Liver (tissue), 9 donors: ENCODE measurements around the gene DIO3. TPM values are rescaled to one million over a fixed set of nuclear protein-coding genes. Genes with fewer than 3 reads are reported as not detected.

Experiments
- DNase-seq: peaks from one replicate; pipeline ENCODE4 v3.0.0-alpha.2; 2017; ENCODE audit warnings: low spot score
- H3K27ac ChIP-seq, 2 donors: one replicate each; pipeline ENCODE4 v1.7.0; 2013; ENCODE audit warnings: inconsistent platforms in 2 of 2, low read length in 2 of 2, control low read depth in 1 of 2, low read depth in 1 of 2, mild to moderate bottlenecking in 1 of 2
- H3K27me3 ChIP-seq, 4 donors: one replicate each; pipeline versions ENCODE4 v1.6.1 to v1.7.0; 2013; ENCODE audit warnings: low read length in 3 of 4, inconsistent platforms in 1 of 4, mild to moderate bottlenecking in 1 of 4, moderate library complexity in 1 of 4; ENCODE audit not compliant: control insufficient read depth in 4 of 4, insufficient read depth in 4 of 4
- H3K36me3 ChIP-seq, 4 donors: one replicate each; pipeline versions ENCODE4 v1.6.1 to v1.7.0; 2013; ENCODE audit warnings: low read length in 3 of 4, mild to moderate bottlenecking in 3 of 4, low read depth in 1 of 4, moderate library complexity in 1 of 4; ENCODE audit not compliant: control insufficient read depth in 4 of 4, insufficient read depth in 3 of 4
- H3K4me1 ChIP-seq, 4 donors: one replicate each; pipeline versions ENCODE4 v1.6.1 to v1.7.0; 2013; ENCODE audit warnings: low read length in 3 of 4, mild to moderate bottlenecking in 3 of 4, moderate library complexity in 1 of 4; ENCODE audit not compliant: control insufficient read depth in 4 of 4, insufficient read depth in 4 of 4
- H3K4me3 ChIP-seq, 3 donors: one replicate each; pipeline versions ENCODE4 v1.6.1 to v1.7.0; 2013; ENCODE audit warnings: low read length in 3 of 3, control low read depth in 1 of 3, low read depth in 1 of 3, mild to moderate bottlenecking in 1 of 3
- H3K9ac ChIP-seq, 2 donors: one replicate each; pipeline ENCODE4 v1.7.0; 2013; ENCODE audit warnings: low read length in 2 of 2, mild to moderate bottlenecking in 2 of 2, moderate library complexity in 2 of 2, control low read depth in 1 of 2, low read depth in 1 of 2
- H3K9me3 ChIP-seq, 4 donors: one replicate each; pipeline versions ENCODE4 v1.6.1 to v1.7.0; 2013; ENCODE audit warnings: low read length in 3 of 4; ENCODE audit not compliant: control insufficient read depth in 4 of 4
- ATF3 ChIP-seq: IDR thresholded peaks from 2 replicates; pipeline ENCODE4 v1.6.1; 2016; ENCODE audit warnings: antibody characterized with exemption
- EGR1 ChIP-seq, 2 donors: IDR thresholded peaks; 2 replicates each; pipeline ENCODE4 v1.6.1; 2016 to 2018; ENCODE audit warnings: antibody characterized with exemption in 2 of 2, low read depth in 2 of 2
- FOXA1 ChIP-seq: IDR thresholded peaks from 2 replicates; pipeline ENCODE4 v1.6.1; 2016; ENCODE audit warnings: antibody characterized with exemption
- FOXA2 ChIP-seq: IDR thresholded peaks from 2 replicates; pipeline ENCODE4 v1.6.1; 2016; ENCODE audit warnings: antibody characterized with exemption
- GABPA ChIP-seq, 2 donors: IDR thresholded peaks in 1 of 2; conservative IDR thresholded peaks in 1 of 2; 2 replicates each; pipeline ENCODE4 v1.6.1; 2016; ENCODE audit warnings: antibody characterized with exemption in 2 of 2, mild to moderate bottlenecking in 1 of 2, moderate library complexity in 1 of 2
- HNF4G ChIP-seq: IDR thresholded peaks from 2 replicates; pipeline ENCODE4 v1.6.1; 2016; ENCODE audit warnings: antibody characterized with exemption
- JUND ChIP-seq, 2 donors: IDR thresholded peaks; 2 replicates each; pipeline ENCODE4 v1.6.1; 2016; ENCODE audit warnings: antibody characterized with exemption in 2 of 2
- MAX ChIP-seq: IDR thresholded peaks from 2 replicates; pipeline ENCODE4 v1.6.1; 2016; ENCODE audit warnings: antibody characterized with exemption
- NR2F2 ChIP-seq: IDR thresholded peaks from 2 replicates; pipeline ENCODE4 v1.6.1; 2016; ENCODE audit warnings: antibody characterized with exemption
- RAD21 ChIP-seq, 2 donors: IDR thresholded peaks; 2 replicates each; pipeline ENCODE4 v1.6.1; 2016; ENCODE audit warnings: antibody characterized with exemption in 2 of 2, mild to moderate bottlenecking in 2 of 2
- REST ChIP-seq: IDR thresholded peaks from 2 replicates; pipeline ENCODE4 v1.6.1; 2016; ENCODE audit warnings: antibody characterized with exemption, mild to moderate bottlenecking
- RXRA ChIP-seq, 2 donors: IDR thresholded peaks; 2 replicates each; pipeline ENCODE4 v1.6.1; 2017 to 2018; ENCODE audit warnings: antibody characterized with exemption in 2 of 2, mild to moderate bottlenecking in 1 of 2
- TAF1 ChIP-seq: conservative IDR thresholded peaks from 2 replicates; pipeline ENCODE4 v1.6.1; 2016; ENCODE audit warnings: antibody characterized with exemption, mild to moderate bottlenecking
- YY1 ChIP-seq: IDR thresholded peaks from 2 replicates; pipeline ENCODE4 v1.6.1; 2016; ENCODE audit warnings: antibody characterized with exemption, mild to moderate bottlenecking
- ZBTB33 ChIP-seq: IDR thresholded peaks from 2 replicates; pipeline ENCODE4 v1.6.1; 2016; ENCODE audit warnings: antibody characterized with exemption
- WGBS: extraction: QIAGEN DNeasy Blood & Tissue Kit; methylation state at CpG from one replicate; pipeline ENCODE4 v1.1.7; 2013; 5-methylcytosine and 5-hydroxymethylcytosine counted together
- polyA plus RNA-seq, 2 donors: library from polyadenylated mRNA; stranded (reverse) in 1 of 2; unstranded in 1 of 2; fragments of 200-250 nt in 1 of 2; fragments of >200 nt in 1 of 2; fragmentation: Nextera tagmentation in 1 of 2; extraction: Ambion mirVana in 1 of 2; gene quantifications; one replicate each; pipeline versions ENCODE4 v1.2.1 to v1.2.3, GENCODE V29; 2013 to 2015
- total RNA-seq, 2 donors: library from RNA; depleted of rRNA; stranded (reverse); fragments of >200 nt; gene quantifications; one replicate each; pipeline ENCODE4 v1.2.3, GENCODE V29; 2014
- donor health status: healthy.
- donor health status: healthy.
- donor health status: healthy.
- donor health status: healthy.
- donor health status: healthy.

DIO3 gene
- total RNA-seq, result 1 to 10 TPM in 1 of 2 donors, under 1 TPM in 1; 0.17 to 9.3 TPM
- polyA plus RNA-seq, result under 1 TPM in 1 of 2 donors, not detected in 1; 0.51 TPM

- peaks cover under 1 to 26% (median 18%) of the 10 kb centered on the region in 4 donors for H3K27me3 ChIP-seq
- H3K9ac ChIP-seq, result no peak within 1 kb of the TSS
- peak within 1 kb of the TSS in 1 of 3 donors; percentile 53 for H3K4me3 ChIP-seq
Observed at GRCh38 chr14:101561145-101561896, at the start of gene DIO3. Gene DIO3, plus strand, starts transcription at chr14:101561495.

GRCh38 chr14:101511620-101512375 is 49.5 kb upstream of the DIO3 start:
- Histone ChIP-seq H3K9me3 (no peaks in the 10 kb centered on the region), H3K9ac (no peak overlapping the region), H3K36me3 (no peaks in the 10 kb centered on the region), H3K4me3 (no peak overlapping the region), H3K27me3 (no peaks in the 10 kb centered on the region), H3K4me1 (peaks cover 0 to 6% (median 2%) of the 10 kb centered on the region in 4 donors), H3K27ac (no peak overlapping the region)
- DNase-seq, result no peak
- TF ChIP-seq REST (no peak), RXRA (IDR thresholded peaks at IDR 0.05) (no peak), JUND (IDR thresholded peaks at IDR 0.05) (no peak), YY1 (no peak), GABPA (IDR thresholded peaks at IDR 0.05 in 1 of 2, conservative IDR thresholded peaks at IDR 0.05 in 1 of 2) (no peak), HNF4G (no peak), MAX (no peak), RAD21 (IDR thresholded peaks at IDR 0.05) (no peak), FOXA2 (no peak), NR2F2 (no peak), EGR1 (IDR thresholded peaks at IDR 0.05; ENCODE audit: low read depth in 2 of 2) (no peak), FOXA1 (no peak)
- WGBS, result 78% methylated on average over 20 of the region's 20 CpGs

More at GRCh38 chr14:101561145-101561896, at the start of gene DIO3:
- Histone ChIP-seq H3K4me1 (peaks cover 3 to 20% (median 5%) of the 10 kb centered on the region in 4 donors), H3K36me3 (no peaks in the 10 kb centered on the region), H3K27ac (no peak within 1 kb of the TSS), H3K9me3 (peaks cover 7 to 13% (median 9%) of the 10 kb centered on the region in 4 donors)
- 20% methylated on average over 73 of the region's 73 CpGs for WGBS
- no peak for TF ChIP-seq HNF4G
- TF ChIP-seq JUND (IDR thresholded peaks at IDR 0.05), result no peak
- TF ChIP-seq RAD21 (IDR thresholded peaks at IDR 0.05), result no peak
- TF ChIP-seq TAF1, result no peak
- TF ChIP-seq NR2F2, result no peak
- DNase-seq, result peak; percentile 52

- H3K9ac ChIP-seq, result no peak overlapping the region
- 97% methylated on average over 9 of the region's 9 CpGs for WGBS
- no peaks in the 10 kb centered on the region for H3K36me3 ChIP-seq
- no peak overlapping the region for H3K27ac ChIP-seq
- no peak for DNase-seq
- TF ChIP-seq RAD21 (IDR thresholded peaks at IDR 0.05) (no peak), ATF3 (no peak), GABPA (IDR thresholded peaks at IDR 0.05 in 1 of 2, conservative IDR thresholded peaks at IDR 0.05 in 1 of 2) (no peak), EGR1 (IDR thresholded peaks at IDR 0.05; ENCODE audit: low read depth in 2 of 2) (no peak), FOXA2 (no peak), RXRA (IDR thresholded peaks at IDR 0.05) (no peak), YY1 (no peak), HNF4G (no peak), REST (no peak), ZBTB33 (no peak)
- H3K27me3 ChIP-seq, result no peaks in the 10 kb centered on the region
- H3K9me3 ChIP-seq, result no peaks in the 10 kb centered on the region
- H3K4me1 ChIP-seq, result peaks cover 0 to 3% (median 2%) of the 10 kb centered on the region in 4 donors
- H3K4me3 ChIP-seq, result no peak overlapping the region
Observed at GRCh38 chr14:101512376-101512695, 49.0 kb upstream of the DIO3 start.
